DMS53 treated with DMSO at 0.1 percent for 48 hours (cell line): ENCODE results near the gene TMSB10.
"Not testable (repeated sequence)": the region's sequence is repeated elsewhere in the genome, so short reads cannot be mapped to it uniquely, and the experiment has no call there.

Experiments
- DNase-seq: peaks from one replicate; lab custom pipeline; 2025; ENCODE audit not compliant: unreplicated experiment; lab: John Stamatoyannopoulos, UW

The TMSB10 gene

DNA sequence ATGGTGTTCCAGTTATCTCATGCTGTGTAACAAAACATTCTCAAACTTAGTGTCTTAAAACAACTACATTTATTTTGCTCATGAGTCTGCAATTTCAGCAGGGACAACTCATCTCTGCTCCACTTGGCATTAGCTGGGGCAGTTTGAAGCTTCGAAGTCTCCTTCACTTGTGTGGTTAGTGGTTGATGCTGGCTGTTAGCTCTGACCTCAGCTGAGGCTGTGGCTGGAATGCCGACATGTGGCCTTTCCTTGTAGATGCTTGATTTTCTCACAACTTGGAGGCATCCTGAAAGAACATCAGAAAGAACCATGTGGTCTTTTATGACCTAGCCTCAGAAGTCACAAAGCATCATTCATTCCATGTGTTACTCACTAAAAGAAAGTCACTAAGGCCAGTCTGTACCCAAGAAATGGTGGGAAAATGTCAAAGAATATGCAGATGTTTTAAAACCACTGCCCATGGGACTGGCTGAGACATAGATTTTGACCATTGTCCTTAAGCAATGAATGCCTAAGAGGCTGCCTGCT, 3.8 kb upstream of the TMSB10 start:
- DNase-seq: no peak

DNA sequence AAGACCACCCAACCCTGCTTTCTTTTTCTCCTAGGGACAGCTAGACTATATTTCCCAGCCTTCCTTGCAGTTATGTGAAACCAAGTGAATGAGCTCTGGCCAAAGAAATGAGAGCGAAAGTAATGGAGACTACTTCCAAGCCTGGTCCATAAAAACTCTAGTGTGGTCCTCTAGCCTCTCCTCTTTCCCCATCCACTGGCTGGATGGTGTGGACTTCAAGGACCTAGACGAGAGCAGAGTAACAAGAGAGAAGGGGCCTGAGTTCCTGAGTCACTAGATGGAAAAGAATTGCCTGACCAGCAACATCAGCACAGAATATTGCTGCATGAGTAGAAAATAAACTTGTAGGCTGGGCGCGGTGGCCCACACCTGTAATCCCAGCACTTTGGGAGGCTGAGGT, 2.9 kb upstream of the TMSB10 start:
- no peak for DNase-seq

DNA sequence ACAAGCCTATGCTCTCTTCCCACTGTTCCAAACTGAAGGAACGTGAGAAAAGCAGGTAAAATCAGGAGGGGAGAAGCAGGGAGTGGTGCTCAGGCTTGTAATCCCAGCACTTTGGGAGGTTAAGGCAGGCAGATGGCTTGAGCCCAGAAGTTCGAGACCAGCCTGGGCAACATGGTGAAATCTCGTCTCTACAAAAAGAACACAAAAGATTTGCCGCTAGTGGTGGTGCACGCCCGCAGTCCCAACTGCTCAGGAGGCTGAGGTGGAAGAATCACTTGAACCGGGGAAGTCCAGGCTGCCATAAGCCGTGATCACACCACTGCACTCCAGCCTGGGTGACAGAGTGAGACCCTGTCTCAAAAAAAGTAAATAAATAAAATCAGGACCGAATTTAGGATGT, 1.3 kb upstream of the TMSB10 start:
- no peak for DNase-seq

DNA sequence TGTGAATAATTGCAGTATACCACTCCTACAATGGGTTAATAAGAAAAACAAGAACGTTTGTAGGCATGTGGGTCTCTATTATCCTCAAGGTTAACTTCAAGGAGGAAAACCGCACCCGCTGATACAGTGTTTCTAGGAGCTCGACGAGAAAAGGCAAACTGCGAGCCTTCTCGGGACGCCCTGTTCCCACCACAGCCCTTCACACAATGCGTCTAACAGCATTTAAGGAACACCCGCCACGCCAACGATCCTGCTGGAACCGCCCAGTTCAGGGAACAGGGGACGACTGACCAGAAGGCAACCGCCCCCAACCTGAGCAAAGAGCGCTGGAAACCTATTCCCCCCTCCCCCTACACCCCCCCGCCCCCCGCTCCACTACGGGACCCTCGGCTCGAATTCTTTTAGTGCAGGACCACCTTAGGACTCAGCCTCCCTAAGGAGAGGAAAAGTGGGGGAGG, 710 bp upstream of the TMSB10 start:
- DNase-seq: peak; percentile 17

DNA sequence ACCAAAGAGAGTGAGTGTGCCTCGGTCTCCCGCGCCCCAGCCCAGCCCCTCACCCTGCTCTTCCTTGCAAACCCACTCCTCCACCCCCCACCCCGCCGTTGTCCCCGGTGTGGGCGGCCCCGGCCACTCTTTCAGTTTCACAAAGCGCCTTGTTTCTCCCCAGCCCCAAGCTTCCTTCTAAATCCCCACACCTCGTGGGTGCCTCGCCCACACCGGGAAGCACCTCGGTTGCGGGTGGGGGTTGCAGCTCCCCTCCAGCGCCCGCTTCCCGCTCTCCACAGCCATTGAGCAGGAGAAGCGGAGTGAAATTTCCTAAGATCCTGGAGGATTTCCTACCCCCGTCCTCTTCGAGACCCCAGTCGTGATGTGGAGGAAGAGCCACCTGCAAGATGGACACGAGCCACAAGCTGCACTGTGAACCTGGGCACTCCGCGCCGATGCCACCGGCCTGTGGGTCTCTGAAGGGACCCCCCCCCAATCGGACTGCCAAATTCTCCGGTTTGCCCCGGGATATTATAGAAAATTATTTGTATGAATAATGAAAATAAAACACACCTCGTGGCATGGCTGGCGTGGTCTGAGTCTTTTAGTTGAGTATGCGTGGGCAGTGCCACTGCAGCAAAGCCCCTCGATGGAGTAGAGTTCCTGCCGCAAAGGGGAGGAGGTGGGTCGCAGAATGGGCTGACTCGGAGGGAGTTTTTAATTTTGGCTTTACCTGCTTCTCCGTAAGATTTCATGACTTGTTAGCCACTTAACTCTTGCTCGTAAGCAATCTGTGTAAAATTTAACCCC, 848 bp downstream of the TMSB10 start:
- DNase-seq: no peak

DNA sequence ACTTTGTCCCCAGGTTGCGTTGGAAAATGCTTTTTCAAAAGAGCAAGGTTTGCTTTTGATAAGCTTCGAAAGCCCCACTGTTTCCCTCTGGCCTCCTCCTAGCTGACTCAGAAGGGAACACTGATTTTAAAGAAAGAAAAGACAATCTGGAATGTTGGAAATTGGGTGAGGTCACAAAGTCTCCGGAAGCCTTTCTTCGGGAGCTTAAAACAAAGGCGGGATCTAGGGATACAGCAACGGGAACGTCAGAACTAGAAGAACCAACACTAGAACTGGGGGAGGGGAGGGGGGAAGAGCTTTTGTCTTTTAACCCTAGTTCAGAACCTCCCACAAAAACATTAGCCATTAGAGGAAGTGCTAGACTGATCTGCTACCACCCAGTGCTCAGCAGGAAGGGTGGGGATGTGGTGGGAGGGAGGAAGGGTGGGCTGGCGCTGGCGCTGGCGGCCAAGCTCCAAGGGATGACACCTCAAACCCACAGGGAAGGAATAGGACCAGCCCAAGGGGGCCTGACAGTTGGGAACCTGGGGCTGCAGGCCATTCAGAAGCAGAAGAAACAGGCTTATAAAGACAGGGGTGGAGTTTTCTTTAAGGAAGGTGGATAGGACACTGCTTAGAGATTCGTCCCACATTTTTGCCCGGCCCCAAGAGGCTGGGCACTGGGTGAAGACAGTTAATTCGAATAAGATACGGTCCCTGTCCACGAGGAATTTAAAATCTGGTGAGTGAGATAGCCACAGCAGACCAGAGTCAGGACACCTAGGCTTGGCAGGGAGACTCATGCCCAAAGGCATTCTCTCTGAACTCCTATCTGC, 1.7 kb downstream of the TMSB10 start:
- DNase-seq: peak; percentile 16

GRCh38 chr2:84908948-84909713, 3.7 kb downstream of the TMSB10 start:
- no peak for DNase-seq

DNA sequence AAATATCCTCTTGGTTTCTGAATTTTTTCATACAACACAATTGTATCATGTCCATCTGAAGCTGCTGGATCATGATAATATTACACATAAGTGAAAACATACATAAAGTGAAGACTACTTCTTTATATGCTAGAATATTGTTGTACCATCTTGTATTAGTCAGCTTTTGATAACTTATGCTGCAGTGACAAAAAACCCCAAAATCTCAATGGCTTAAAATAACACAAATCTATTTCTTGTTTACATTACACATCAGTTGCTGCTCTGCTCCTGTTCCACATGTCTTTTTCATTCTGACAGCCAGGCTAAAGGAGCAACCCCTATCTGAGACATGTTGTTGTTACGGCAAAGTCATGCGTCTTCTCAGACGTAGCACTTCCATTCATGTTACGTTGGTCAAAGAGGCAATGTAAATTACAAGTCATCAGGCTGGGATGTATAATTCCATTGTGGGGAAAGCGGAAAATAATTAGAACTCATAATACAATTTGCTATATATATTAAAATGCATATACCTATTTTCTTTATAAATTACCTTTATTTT, 5.8 kb downstream of the TMSB10 start:
- no peak for DNase-seq

- no peak for DNase-seq
Measured at GRCh38 chr2:84912984-84913383, 7.5 kb downstream of the TMSB10 start.

DNA sequence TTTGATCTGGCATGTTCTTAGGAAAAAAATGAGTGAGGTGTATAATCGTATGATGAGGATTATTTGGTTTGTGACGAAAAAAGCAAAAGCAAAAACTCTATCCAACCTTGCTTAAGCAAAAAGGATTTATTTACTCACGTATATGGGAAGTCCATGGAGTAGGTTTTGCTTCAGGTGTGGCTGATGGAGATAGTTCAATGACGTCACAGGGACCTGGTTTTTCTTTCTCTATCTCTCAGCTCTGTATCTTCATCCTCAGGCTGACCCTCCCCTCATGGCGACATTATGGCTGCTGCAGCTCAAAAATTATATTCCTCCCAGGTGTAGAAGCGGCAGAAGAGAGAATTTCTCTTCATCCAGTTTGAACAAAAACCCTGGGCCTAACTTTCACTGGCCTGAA, 8.9 kb downstream of the TMSB10 start:
- DNase-seq: no peak

- DNase-seq: not testable (repeated sequence)
Measured at GRCh38 chr2:84915675-84916074, 10.2 kb downstream of the TMSB10 start.

DNA sequence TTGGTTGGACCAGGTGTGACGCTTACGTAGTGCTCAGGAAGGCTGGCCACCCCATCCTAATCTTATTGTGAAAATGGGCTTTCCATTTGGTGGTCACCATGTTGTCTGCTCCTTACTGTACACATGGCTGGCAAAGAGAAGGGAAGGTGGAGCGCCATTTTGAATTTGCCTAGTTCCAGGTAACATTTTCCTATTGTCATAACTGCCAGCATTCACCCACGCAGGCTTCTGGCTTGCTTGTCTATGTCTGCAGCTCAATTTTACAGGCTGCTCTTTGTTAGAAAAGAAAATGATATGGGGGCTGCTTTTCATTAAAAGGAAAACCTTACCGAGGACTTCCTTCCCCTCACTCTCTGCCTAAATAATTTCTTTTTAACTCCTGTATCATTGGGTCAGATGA, 12.4 kb downstream of the TMSB10 start:
- not testable (repeated sequence) for DNase-seq

DNA sequence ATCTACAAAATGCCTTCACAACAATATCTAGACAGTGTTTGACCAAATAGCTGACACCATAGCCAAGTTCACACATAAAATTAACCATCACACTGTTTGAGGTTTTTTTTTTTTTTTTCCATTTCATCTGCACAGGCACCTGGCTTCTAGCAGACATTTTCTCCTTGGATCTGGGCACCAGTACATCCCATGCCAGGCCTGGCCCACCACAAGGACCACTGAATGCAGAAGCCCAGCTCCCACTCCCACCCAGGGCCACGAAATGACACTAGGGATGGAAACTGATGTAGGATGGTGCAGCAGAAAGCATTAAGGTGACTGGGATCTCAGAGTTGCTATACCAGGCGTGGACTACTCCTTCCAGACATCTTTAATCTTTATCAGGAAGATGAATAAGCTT, 13.0 kb downstream of the TMSB10 start:
- DNase-seq: no peak

DNA sequence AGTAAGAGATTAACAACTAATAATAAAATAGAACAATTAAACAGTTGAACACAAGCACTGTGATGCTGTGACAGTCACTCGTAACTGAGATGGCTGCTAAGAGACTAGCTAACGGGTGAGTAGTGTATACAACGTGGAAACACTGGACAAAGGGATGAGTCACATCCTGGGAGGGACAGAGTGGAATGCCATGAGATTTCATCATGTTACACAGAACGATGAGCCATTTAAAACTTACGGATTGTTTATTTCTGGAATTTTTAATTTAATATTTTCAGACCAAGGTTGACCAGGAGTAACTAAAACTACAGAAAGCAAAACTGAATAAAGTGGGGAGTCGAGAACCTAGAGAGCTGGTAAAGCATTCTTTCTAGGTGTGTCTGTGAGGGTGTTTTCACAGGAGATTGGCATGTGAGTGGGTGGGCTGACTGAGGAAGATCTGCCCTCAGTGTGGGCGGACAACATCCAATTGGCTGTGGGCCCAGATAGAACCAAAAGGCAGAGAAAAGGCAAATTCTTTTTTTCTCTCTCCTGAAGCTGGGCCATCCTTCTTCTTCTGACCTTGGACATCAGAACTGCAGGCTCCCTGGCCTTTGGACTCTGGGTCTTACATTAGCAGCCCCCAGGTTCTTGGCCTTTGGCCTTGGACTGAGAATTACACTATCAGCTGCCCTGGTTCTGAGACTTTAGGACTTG, 14.6 kb downstream of the TMSB10 start:
- DNase-seq: peak; percentile 92

DNA sequence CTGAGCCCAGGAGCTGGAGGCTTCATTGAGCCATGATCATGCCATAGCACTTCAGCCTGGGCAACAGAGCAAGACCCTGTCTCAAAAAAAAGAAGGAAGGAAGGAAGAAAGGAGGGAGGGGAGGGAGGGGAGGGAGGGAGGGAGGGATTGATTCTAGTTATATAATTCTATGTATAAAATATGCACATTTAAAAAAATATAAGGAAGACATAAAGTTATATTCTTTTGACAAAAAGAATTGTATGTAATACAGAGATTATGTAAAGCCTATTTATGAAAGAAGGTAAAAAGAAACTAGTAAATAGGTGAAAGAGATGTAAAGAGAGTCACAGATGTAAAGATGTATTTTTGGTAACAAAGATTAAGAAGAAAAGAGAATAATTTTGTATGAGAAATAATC, 17.6 kb downstream of the TMSB10 start:
- DNase-seq: no peak

- DNase-seq: no peak
Measured at GRCh38 chr2:84924173-84925106, 19.0 kb downstream of the TMSB10 start.

- no peak for DNase-seq
Measured at GRCh38 chr2:84925336-84925723, 19.9 kb downstream of the TMSB10 start.

DNA sequence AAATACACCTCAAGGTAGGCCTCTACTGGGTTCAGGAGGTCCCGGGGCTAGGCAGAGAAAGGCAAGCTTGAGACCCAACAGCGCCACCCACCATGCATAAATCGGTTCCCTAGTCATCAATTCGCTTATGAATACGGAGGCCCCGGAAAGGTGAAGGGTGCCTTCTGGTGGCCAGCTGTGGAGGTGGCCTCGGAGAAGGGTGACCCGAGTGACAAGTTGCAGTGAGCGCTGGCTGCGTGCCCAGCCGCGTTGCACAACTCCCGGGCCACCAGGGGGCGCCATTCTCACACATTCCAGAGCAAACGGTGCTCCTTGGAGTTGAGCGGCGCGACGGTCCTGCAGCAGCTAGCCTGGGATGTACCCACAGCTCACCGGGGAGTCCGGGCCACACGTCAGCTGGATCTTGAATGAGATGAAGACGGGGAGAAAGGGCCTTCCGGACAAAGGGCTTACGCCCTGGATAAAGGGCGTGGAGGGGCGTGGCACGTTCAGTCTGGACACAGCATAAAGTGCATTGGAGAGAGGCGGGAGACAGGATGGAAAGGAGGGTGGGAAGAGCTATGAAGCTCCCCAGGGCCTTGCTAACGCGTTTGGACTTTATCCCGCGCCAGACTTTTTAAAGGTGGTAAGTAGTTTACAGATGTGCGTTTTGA, 20.4 kb downstream of the TMSB10 start:
- peak; percentile 99 for DNase-seq

DNA sequence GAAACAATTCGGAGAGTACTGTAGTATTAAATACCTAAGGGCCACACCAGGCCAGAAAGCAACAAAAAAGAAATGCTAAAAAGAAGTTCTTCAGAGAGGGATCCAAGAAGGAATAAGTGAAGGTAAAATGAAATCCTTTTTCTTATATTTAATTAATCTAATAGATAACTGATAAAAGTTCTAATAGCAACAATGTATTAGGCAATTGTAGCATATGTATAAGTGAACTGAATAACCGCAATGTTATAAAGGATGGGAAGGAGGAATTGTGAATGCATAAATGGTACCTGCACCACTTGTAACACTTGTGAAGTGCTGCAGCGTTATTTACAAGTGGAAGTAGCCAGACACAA, 21.8 kb downstream of the TMSB10 start:
- no peak for DNase-seq
